HG03575 (cell line): Measurements from ENCODE around the gene CABLES1.

ENCODE experiments used
- ATAC-seq: cut with Tn5 transposase; IDR thresholded peaks from one replicate; pipeline ENCODE4 v1.9.1; 2021; ENCODE audit not compliant: unreplicated experiment, insufficient number of reproducible peaks, low FRiP score; ENCODE audit errors: extremely low read depth

CABLES1 gene

GRCh38 chr18:23207191-23207955 lies 72.1 kb downstream of the CABLES1 start:
- ATAC-seq: no peak

- no peak for ATAC-seq
Observed at GRCh38 chr18:23207994-23208393, 72.7 kb downstream of the CABLES1 start.

GRCh38 chr18:23208600-23208999 lies 73.3 kb downstream of the CABLES1 start:
- ATAC-seq: no peak

- no peak for ATAC-seq
Observed at GRCh38 chr18:23209031-23209430, 73.7 kb downstream of the CABLES1 start.

- ATAC-seq: no peak
Observed at GRCh38 chr18:23209796-23210195, 74.5 kb downstream of the CABLES1 start.

GRCh38 chr18:23210526-23210925 lies 75.2 kb downstream of the CABLES1 start:
- ATAC-seq: no peak

- no peak for ATAC-seq
Observed at GRCh38 chr18:23211146-23211545, 75.9 kb downstream of the CABLES1 start.

- no peak for ATAC-seq
Observed at GRCh38 chr18:23212161-23212560, 76.9 kb downstream of the CABLES1 start.

- ATAC-seq: no peak
Observed at GRCh38 chr18:23213200-23213599, 77.9 kb downstream of the CABLES1 start.

GRCh38 chr18:23217781-23218180 lies 82.5 kb downstream of the CABLES1 start:
- no peak for ATAC-seq

- ATAC-seq: no peak
Observed at GRCh38 chr18:23220355-23220754, 85.1 kb downstream of the CABLES1 start.

GRCh38 chr18:23223641-23224040 lies 88.4 kb downstream of the CABLES1 start:
- ATAC-seq: no peak

GRCh38 chr18:23225503-23225902 lies 90.2 kb downstream of the CABLES1 start:
- ATAC-seq: no peak

- no peak for ATAC-seq
Observed at GRCh38 chr18:23226391-23226790, 91.1 kb downstream of the CABLES1 start.

- ATAC-seq: no peak
Observed at GRCh38 chr18:23226930-23227725, 91.8 kb downstream of the CABLES1 start.

GRCh38 chr18:23227726-23228070 lies 92.4 kb downstream of the CABLES1 start:
- no peak for ATAC-seq

GRCh38 chr18:23228102-23229061 lies 93.1 kb downstream of the CABLES1 start:
- no peak for ATAC-seq

- no peak for ATAC-seq
Observed at GRCh38 chr18:23229472-23229871, 94.2 kb downstream of the CABLES1 start.

GRCh38 chr18:23230686-23231085 lies 95.4 kb downstream of the CABLES1 start:
- ATAC-seq: no peak
